ENCODE measurements around the gene FYTTD1. TPM values are rescaled to one million over a fixed set of nuclear protein-coding genes. Genes with fewer than 3 reads are reported as not detected.

FYTTD1 gene
- total RNA-seq, 1 donor from 2014 or later = 53.1 TPM

DNA sequence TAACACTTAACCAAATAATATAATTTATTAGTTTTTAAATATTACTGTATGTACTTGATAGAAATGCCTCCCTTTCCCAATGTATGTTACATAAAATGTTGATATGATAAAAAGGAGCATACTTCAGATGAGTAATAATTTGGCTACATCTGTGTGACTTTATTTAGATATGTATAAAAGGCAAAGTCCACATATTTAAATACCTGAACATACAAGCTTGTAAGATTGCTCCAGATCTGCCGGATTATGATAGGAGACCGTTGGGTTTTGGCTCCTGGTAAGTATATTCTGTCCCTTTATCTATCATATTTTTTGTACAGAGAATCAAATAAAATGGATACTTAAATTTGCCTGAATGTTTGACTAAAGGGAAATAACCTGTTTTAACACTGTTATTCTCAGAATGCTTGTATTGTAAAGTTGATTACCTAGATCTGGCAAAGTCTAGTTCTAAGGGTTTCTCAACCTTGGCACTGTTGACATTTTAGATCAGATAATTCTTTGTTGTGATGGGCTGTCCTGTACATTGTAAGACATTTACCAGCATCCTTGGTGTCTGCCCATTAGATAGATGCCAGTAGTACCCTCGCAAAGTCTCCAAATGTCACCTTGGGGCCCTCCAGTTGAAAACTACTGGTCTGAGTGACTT is 79.8 kb downstream of the FYTTD1 start:
- intact Hi-C loops (cut with micrococcal nuclease) = no loop called here

DNA sequence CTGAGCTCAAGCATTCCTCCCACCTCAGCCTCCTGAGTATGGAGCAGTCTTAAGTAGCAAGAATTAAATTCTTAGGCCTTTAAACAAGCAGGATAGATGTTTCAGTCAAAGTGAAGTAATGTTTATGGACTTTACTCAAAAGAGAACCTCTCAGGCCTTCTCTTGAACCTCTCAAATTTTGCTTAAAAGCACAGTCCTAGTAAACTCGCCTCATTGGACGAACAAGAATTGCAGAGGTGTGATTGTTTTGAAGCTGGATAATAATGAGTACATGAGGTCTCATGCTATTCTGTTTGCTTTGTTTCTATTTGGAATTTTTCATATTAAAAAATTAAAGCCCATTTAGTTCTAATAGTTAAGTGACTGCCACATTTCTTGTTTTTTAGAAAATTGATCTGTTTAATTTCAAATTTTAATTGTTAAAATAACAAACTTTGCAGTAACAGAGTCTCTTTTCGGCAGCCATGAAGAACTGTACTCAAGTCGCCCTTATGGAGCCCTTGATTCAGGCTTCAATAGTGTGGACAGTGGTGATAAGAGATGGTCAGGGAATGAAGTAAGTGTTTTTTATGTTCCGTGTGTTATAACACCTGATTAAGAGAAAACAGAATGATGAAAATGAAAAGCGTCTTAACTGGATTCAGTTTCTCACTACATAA is 80.8 kb downstream of the FYTTD1 start:
- intact Hi-C loops (cut with micrococcal nuclease) = no loop called here

- intact Hi-C loops (cut with micrococcal nuclease) = no loop called here
These were observed 81.3 kb downstream of the FYTTD1 start for GRCh38 chr3:197830967-197831313.

GRCh38 chr3:197833930-197834715 is 84.4 kb downstream of the FYTTD1 start:
- intact Hi-C loops (cut with micrococcal nuclease) = no loop called here

DNA sequence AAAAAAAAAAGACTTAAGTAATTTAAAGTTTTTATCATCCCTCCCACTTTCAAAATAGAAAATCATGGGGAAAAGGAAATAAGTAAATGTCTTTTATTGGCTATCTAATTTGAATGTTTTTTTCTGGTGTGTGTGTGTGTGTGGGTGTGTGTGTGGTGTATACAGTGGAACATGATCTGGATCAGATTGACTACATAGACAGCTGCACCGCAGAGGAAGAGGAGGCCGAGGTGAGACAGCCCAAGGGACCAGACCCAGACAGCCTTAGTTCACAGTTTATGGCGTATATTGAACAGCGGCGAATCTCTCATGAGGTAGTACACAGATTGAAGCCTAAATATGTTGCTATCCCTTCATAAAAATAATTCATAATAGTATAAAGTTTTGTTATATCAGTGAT is 85.8 kb downstream of the FYTTD1 start:
- intact Hi-C loops (cut with micrococcal nuclease) = no loop called here

DNA sequence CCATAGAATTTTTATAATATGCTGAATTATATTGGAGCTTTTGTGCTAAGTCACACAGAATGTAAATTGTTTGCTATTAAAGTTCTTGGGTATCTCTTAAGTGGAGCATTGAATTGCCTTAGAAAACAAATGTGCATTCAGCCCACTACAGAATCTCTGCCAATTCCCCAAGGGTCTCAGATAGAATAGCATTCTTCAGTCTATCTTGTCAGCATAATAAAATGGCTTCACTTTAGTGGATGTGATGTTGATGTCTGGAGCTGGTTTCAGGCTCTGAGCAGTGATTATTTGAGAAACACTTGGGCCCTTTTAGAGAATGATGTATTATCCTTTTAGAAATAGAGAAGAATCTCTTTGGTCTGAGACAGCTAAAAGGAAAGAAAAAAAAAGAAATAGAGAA is 86.6 kb downstream of the FYTTD1 start:
- intact Hi-C loops (cut with micrococcal nuclease) = no loop called here

Other genes starting within 250 kb of the FYTTD1 start
- 71.0 and 71.2 TPM in 2 replicates for gene BDH1, start 193.9 kb upstream of the FYTTD1 start, total RNA-seq
- 52.5 and 52.9 TPM in 2 replicates for gene RUBCN, start 13.0 kb upstream of the FYTTD1 start, total RNA-seq
- 63.0 and 73.8 TPM in 2 replicates for gene LRCH3, start 41.4 kb downstream of the FYTTD1 start, total RNA-seq
- 874 and 916 TPM in 2 replicates for gene RPL35A, start 200.3 kb downstream of the FYTTD1 start, total RNA-seq
- 1.9 and 2.5 TPM in 2 replicates for gene LMLN, start 210.3 kb downstream of the FYTTD1 start, total RNA-seq

Data from T-helper 1 cell treated with Interleukin-12 subunit alpha and Interleukin-12 subunit beta and Interleukin-4 antibody, amounts not matched to agents 30 ng/mL and 1 ng/mL, for 36 hours (primary cell).